ENCODE measurements around the gene MYLK4. TPM values are rescaled to one million over a fixed set of nuclear protein-coding genes. Genes with fewer than 3 reads are reported as not detected.

The MYLK4 gene
- polyA plus RNA-seq, 1 donor: 11.2 TPM

GRCh38 chr6:2632976-2633584 lies 117.6 kb downstream of the MYLK4 start:
- no peak for DNase-seq (ENCODE audit: low read depth)

- no peak for DNase-seq (ENCODE audit: low read depth)
Measured at GRCh38 chr6:2632368-2632767, 118.4 kb downstream of the MYLK4 start.

GRCh38 chr6:2630891-2631571 lies 119.7 kb downstream of the MYLK4 start:
- DNase-seq (ENCODE audit: low read depth): no peak

- DNase-seq (ENCODE audit: low read depth): no peak
Measured at GRCh38 chr6:2630359-2630758, 120.4 kb downstream of the MYLK4 start.

- no peak for DNase-seq (ENCODE audit: low read depth)
Measured at GRCh38 chr6:2626401-2626800, 124.3 kb downstream of the MYLK4 start.

- no peak for DNase-seq (ENCODE audit: low read depth)
Measured at GRCh38 chr6:2625581-2625980, 125.1 kb downstream of the MYLK4 start.

GRCh38 chr6:2624177-2624576 lies 126.5 kb downstream of the MYLK4 start:
- no peak for DNase-seq (ENCODE audit: low read depth)

- no peak for DNase-seq (ENCODE audit: low read depth)
Measured at GRCh38 chr6:2623295-2623694, 127.4 kb downstream of the MYLK4 start.

- DNase-seq (ENCODE audit: low read depth): no peak
Measured at GRCh38 chr6:2622671-2623070, 128.1 kb downstream of the MYLK4 start.

- no peak for DNase-seq (ENCODE audit: low read depth)
Measured at GRCh38 chr6:2619651-2620050, 131.1 kb downstream of the MYLK4 start.

GRCh38 chr6:2617729-2618128 lies 133.0 kb downstream of the MYLK4 start:
- no peak for DNase-seq (ENCODE audit: low read depth)

GRCh38 chr6:2616811-2617210 lies 133.9 kb downstream of the MYLK4 start:
- DNase-seq (ENCODE audit: low read depth): no peak

- DNase-seq (ENCODE audit: low read depth): no peak
Measured at GRCh38 chr6:2615251-2615650, 135.5 kb downstream of the MYLK4 start.

- DNase-seq (ENCODE audit: low read depth): no peak
Measured at GRCh38 chr6:2614846-2615245, 135.9 kb downstream of the MYLK4 start.

GRCh38 chr6:2614155-2614554 lies 136.6 kb downstream of the MYLK4 start:
- DNase-seq (ENCODE audit: low read depth): no peak

Other genes with a start within 250 kb of the MYLK4 start
- 45.9 TPM for gene WRNIP1, start 14.5 kb upstream of the MYLK4 start, polyA plus RNA-seq (ENCODE audit: insufficient read length)
- gene SERPINB1, start 90.9 kb upstream of the MYLK4 start, polyA plus RNA-seq (ENCODE audit: insufficient read length): 12.8 TPM
- gene SERPINB9, start 152.4 kb upstream of the MYLK4 start, polyA plus RNA-seq (ENCODE audit: insufficient read length): 1.9 TPM
- gene SERPINB6, start 220.6 kb upstream of the MYLK4 start, polyA plus RNA-seq (ENCODE audit: insufficient read length): 80.5 TPM
- gene NQO2, start 249.0 kb upstream of the MYLK4 start, polyA plus RNA-seq (ENCODE audit: insufficient read length): 15.5 TPM

Data from forelimb muscle (tissue), 1 donor.